Activated T-cell treated with anti-CD3 and anti-CD28 coated beads for 1 hour (primary cell): ENCODE results near the gene ZNF652.
"Not testable (repeated sequence)": the region's sequence is repeated elsewhere in the genome, so short reads cannot be mapped to it uniquely, and the experiment has no call there.

Experiments used
- DNase-seq: peaks from one replicate; pipeline ENCODE4 v3.0.0-alpha.2; 2020; ENCODE audit warnings: low read depth

The ZNF652 gene

GRCh38 chr17:49361902-49362722, at the start of gene ZNF652:
ZNF652 (minus strand) TSS chr17:49362250; CDS start chr17:49317725, 44,525 bp downstream.
- peak; percentile 93 for DNase-seq

- DNase-seq: no peak
Observed at GRCh38 chr17:49409066-49409465, 47.0 kb upstream of the ZNF652 start.

- DNase-seq: peak; percentile 80
Observed at GRCh38 chr17:49407981-49408501, 46.0 kb upstream of the ZNF652 start.

GRCh38 chr17:49407086-49407485, 45.0 kb upstream of the ZNF652 start:
- DNase-seq: no peak

- DNase-seq: no peak
Observed at GRCh38 chr17:49406421-49407061, 44.5 kb upstream of the ZNF652 start.

GRCh38 chr17:49404906-49405305, 42.9 kb upstream of the ZNF652 start:
- DNase-seq: no peak

GRCh38 chr17:49404361-49404760, 42.3 kb upstream of the ZNF652 start:
- DNase-seq: no peak

- no peak for DNase-seq
Observed at GRCh38 chr17:49403514-49404289, 41.7 kb upstream of the ZNF652 start.

GRCh38 chr17:49402706-49403105, 40.7 kb upstream of the ZNF652 start:
- no peak for DNase-seq

GRCh38 chr17:49401971-49402611, 40.0 kb upstream of the ZNF652 start:
- no peak for DNase-seq

- DNase-seq: no peak
Observed at GRCh38 chr17:49399995-49400394, 37.9 kb upstream of the ZNF652 start.

GRCh38 chr17:49397586-49397985, 35.5 kb upstream of the ZNF652 start:
- no peak for DNase-seq

GRCh38 chr17:49393491-49394255, 31.6 kb upstream of the ZNF652 start:
- DNase-seq: no peak

- DNase-seq: no peak
Observed at GRCh38 chr17:49390548-49391324, 28.7 kb upstream of the ZNF652 start.

- DNase-seq: not testable (repeated sequence)
Observed at GRCh38 chr17:49389514-49390347, 27.7 kb upstream of the ZNF652 start.

GRCh38 chr17:49388692-49389513, 26.9 kb upstream of the ZNF652 start:
- no peak for DNase-seq

GRCh38 chr17:49388290-49388640, 26.2 kb upstream of the ZNF652 start:
- no peak for DNase-seq

GRCh38 chr17:49387498-49388289, 25.6 kb upstream of the ZNF652 start:
- DNase-seq: no peak
